ENCODE results near the gene PPP1R13B. TPM values are rescaled to one million over a fixed set of nuclear protein-coding genes. Genes with fewer than 3 reads are reported as not detected.

The PPP1R13B gene
- total RNA-seq, 1 donor from 2014 or later: 10.1 TPM

DNA sequence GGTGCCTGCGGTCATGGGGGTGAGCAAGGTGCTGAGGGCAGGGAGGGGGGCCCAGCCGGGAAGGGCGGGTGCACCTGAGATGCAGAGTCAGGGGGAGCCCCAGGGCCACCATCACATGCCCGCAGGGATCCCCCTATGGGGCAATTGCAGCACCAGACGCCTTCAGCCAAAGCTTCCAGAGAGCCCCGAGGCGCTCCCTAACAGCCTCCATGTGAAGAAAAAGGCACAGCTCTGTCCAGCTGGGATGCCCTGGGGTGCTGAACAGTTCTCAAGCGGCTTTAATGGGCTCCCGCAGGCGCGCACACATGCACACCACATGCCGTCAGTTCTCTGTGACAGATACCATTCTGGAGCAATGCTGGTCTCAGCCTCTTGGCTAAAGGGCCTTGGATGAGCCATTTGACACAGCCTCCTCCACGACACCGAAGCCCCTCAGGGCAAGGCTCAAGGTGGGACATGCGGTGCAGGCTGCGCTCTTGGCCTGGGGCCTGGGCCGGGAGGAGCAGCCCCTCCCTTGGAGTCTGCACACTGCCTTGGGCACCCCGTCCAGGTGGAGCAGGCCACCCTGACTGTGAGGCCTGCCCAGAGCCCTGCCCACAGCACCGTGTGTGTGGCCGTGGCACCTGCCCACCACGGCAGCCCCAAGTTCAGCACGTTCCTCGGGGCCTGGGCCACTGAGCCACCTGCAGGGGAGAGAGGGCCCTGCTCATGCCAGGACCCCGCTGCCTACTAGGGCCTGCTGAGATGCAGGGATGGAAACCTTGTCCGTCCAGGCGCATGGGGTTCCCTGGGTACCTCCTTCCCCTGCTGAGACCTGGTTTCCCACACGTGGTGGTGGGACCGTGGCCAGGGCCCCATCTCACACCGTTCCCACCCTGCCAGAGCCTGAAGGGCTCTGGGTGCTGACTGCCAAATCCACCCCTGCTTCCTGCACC is 139.8 kb downstream of the PPP1R13B start:
- no peak for TF ChIP-seq CTCF (IDR thresholded peaks at IDR 0.05)
- Mint-ChIP-seq H3K27ac (ENCODE audit: unreplicated experiment) (no peak overlapping the region), H3K9me3 (ENCODE audit: low read depth) (no peaks in the 10 kb centered on the region), H3K4me1 (ENCODE audit: low read depth) (peaks cover 2% of the 10 kb centered on the region), H3K36me3 (ENCODE audit: low read depth) (peaks cover 14% of the 10 kb centered on the region), H3K4me3 (ENCODE audit: unreplicated experiment) (no peak overlapping the region), H3K27me3 (ENCODE audit: low read depth) (no peaks in the 10 kb centered on the region)
- no peak for DNase-seq (ENCODE audit: low spot score)

DNA sequence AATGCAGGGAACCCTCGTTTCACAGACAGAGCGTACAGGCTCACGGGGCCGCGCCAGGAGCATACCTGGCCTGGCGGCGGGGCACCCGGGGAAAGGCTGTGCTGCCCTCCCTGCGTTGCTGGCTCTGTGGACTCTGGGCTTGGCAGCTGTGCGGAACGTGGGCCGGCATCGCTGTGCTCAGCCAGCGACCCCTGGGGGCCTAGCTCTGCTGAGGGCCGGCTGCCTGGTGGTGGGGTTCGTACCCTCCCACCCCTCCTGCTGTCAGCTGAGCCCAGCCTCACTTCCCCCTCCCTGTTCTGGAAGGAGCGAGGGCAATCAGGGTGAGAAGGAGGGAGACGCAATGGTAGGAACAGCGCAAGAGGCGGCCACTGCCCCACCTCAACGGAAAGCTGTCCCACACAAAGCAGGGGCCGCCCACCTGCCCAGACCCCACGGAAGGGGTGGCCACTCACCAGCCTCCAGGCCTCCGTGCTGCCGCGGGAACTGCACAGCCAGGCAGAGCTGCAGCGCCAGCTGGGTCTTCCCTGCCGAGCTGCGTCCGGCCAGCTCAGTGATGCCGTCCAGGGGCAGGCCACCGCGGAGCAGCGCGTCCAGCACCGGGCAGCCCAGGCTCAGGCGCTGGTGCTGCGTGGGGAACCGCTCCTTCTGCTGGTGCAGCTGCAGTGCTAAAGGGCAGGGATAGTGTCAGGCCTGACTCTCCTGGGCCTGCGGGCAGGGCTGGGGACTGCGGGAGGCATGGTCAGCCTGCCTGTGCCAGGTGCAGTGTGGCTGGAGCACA is 140.6 kb downstream of the PPP1R13B start:
- H3K36me3 Mint-ChIP-seq (ENCODE audit: low read depth): peaks cover 19% of the 10 kb centered on the region
- no peak overlapping the region for H3K27ac Mint-ChIP-seq (ENCODE audit: unreplicated experiment)
- peaks cover 2% of the 10 kb centered on the region for H3K4me1 Mint-ChIP-seq (ENCODE audit: low read depth)
- H3K4me3 Mint-ChIP-seq (ENCODE audit: unreplicated experiment): no peak overlapping the region
- no peaks in the 10 kb centered on the region for H3K27me3 Mint-ChIP-seq (ENCODE audit: low read depth)
- H3K9me3 Mint-ChIP-seq (ENCODE audit: low read depth): no peaks in the 10 kb centered on the region
- TF ChIP-seq CTCF (IDR thresholded peaks at IDR 0.05): no peak
- DNase-seq (ENCODE audit: low spot score): no peak

DNA sequence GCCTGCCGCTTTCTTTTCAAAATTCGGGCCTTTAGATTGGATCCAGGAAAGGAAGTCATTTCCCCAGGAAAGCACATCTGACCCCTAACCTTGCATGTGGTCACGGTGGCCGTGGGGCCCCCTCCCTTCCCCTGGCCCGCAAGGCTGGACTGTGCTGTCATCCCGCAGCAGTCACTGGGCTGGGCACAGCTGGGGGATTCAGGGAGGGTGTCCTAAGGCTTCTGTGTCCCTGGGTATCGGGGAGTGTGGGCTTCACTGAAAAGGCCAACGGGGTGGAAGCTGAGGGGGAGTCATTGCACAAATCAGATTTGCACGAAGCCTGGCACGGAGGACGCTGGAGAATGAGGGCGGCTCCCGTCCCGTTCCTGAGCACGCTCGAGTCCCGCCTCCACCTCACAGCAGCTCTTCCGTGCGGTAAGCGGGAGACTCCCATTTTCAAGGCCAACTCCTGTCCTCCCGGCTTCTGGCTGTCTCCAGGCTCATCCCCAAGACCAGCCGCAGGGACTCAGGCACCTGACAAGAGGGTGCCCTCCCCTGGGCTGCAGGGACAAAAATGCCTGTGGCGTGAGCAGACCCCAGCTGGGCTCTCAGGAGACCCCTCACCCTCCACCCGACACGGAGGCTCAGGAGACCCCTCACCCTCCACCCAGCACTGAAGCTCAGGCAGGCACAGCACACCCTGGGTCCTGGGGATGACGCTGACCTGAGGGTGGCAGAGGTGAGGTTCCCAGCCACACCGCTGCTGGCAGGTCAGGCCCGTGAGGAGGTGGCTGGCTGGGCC is 141.7 kb downstream of the PPP1R13B start:
- TF ChIP-seq CTCF (IDR thresholded peaks at IDR 0.05): no peak
- Mint-ChIP-seq H3K36me3 (ENCODE audit: low read depth) (peaks cover 19% of the 10 kb centered on the region), H3K9me3 (ENCODE audit: low read depth) (no peaks in the 10 kb centered on the region), H3K27me3 (ENCODE audit: low read depth) (no peaks in the 10 kb centered on the region), H3K27ac (ENCODE audit: unreplicated experiment) (no peak overlapping the region), H3K4me3 (ENCODE audit: unreplicated experiment) (no peak overlapping the region), H3K4me1 (ENCODE audit: low read depth) (peaks cover 2% of the 10 kb centered on the region)
- DNase-seq (ENCODE audit: low spot score): no peak

DNA sequence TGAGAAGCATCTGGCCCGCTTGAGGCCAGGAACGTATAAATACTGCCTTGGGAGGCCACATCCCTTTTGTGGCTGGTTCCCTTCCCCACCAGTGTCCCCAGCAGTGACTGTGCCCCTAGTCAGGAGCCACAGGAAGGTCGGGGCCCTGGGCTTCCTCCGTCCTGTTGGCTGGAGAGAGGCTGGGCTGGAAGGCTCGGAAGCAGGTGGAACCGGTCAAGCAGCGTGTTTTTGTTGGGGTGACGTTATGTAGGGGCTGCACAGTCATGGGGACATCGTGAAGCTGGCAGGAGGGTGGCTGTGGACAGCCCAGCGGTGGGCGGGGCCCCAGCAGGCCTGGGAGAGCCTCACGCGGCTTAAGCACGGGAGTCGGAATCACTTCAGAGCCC is 142.3 kb downstream of the PPP1R13B start:
- H3K27ac Mint-ChIP-seq (ENCODE audit: unreplicated experiment): no peak overlapping the region
- no peaks in the 10 kb centered on the region for H3K9me3 Mint-ChIP-seq (ENCODE audit: low read depth)
- H3K4me1 Mint-ChIP-seq (ENCODE audit: low read depth): peaks cover 2% of the 10 kb centered on the region

More for the DNA sequence above, 142.3 kb downstream of the PPP1R13B start:
- TF ChIP-seq CTCF (IDR thresholded peaks at IDR 0.05): no peak
- peaks cover 19% of the 10 kb centered on the region for H3K36me3 Mint-ChIP-seq (ENCODE audit: low read depth)
- no peak for DNase-seq (ENCODE audit: low spot score)
- no peak overlapping the region for H3K4me3 Mint-ChIP-seq (ENCODE audit: unreplicated experiment)
- H3K27me3 Mint-ChIP-seq (ENCODE audit: low read depth): no peaks in the 10 kb centered on the region
